MM.1S (cell line): ENCODE measurements around the gene EIPR1.

Source experiments
- DNase-seq: peaks from one replicate; pipeline ENCODE4 v3.0.0-alpha.2; 2015
- H2AFZ ChIP-seq: fragments of 300-600 bp; sonication (generic); 2 replicates; pipeline ENCODE4 v1.6.0; 2016; ENCODE audit warnings: antibody characterized with exemption, low read length
- H3F3A ChIP-seq: fragments of 300-600 bp; sonication (generic); 2 replicates; pipeline ENCODE4 v1.6.1; 2016; ENCODE audit warnings: mild to moderate bottlenecking, antibody characterized with exemption, low read length, moderate library complexity, mixed read lengths; ENCODE audit not compliant: insufficient read depth
- H3K27ac ChIP-seq: fragments of 300-600 bp; sonication (generic); 2 replicates; pipeline ENCODE4 v1.5.1; 2016; ENCODE audit warnings: mild to moderate bottlenecking, low read length
- H3K27me3 ChIP-seq: fragments of 300-600 bp; sonication (generic); replicated peaks from 2 replicates; pipeline ENCODE4 v1.6.0; 2016; ENCODE audit warnings: low read length; ENCODE audit not compliant: insufficient read depth
- H3K36me3 ChIP-seq: fragments of 300-600 bp; sonication (generic); replicated peaks from 2 replicates; pipeline ENCODE4 v1.6.1; 2016; ENCODE audit warnings: mild to moderate bottlenecking, low read length, mixed read lengths; ENCODE audit not compliant: insufficient read depth
- H3K4me1 ChIP-seq: fragments of 300-600 bp; sonication (generic); 2 replicates; pipeline ENCODE4 v1.6.1; 2016; ENCODE audit warnings: low read length, mixed read lengths
- H3K4me2 ChIP-seq: fragments of 300-600 bp; sonication (generic); 2 replicates; pipeline ENCODE4 v1.6.0; 2016; ENCODE audit warnings: low read depth, low read length
- H3K4me3 ChIP-seq: fragments of 300-600 bp; sonication (generic); 2 replicates; pipeline ENCODE4 v1.5.1; 2016; ENCODE audit warnings: low read length, mixed read lengths
- H3K79me2 ChIP-seq: fragments of 300-600 bp; sonication (generic); 2 replicates; pipeline ENCODE4 v1.6.1; 2016; ENCODE audit warnings: mixed run types, low read length, mixed read lengths
- H3K9ac ChIP-seq: fragments of 300-600 bp; sonication (generic); 2 replicates; pipeline ENCODE4 v1.6.1; 2016; ENCODE audit warnings: low read length, mixed read lengths
- H3K9me2 ChIP-seq: fragments of 300-600 bp; sonication (generic); replicated peaks from 2 replicates; pipeline ENCODE4 v1.6.1; 2016; ENCODE audit warnings: mild to moderate bottlenecking, low read length, mixed read lengths; ENCODE audit not compliant: insufficient read depth
- H3K9me3 ChIP-seq: fragments of 300-600 bp; sonication (generic); replicated peaks from 2 replicates; pipeline ENCODE4 v1.6.1; 2016; ENCODE audit warnings: mild to moderate bottlenecking, low read length, mixed read lengths; ENCODE audit not compliant: insufficient read depth
- H4K20me1 ChIP-seq: fragments of 300-600 bp; sonication (generic); 2 replicates; pipeline ENCODE4 v1.6.1; 2016; ENCODE audit warnings: mild to moderate bottlenecking, low read length, moderate library complexity, mixed read lengths; ENCODE audit not compliant: insufficient read depth
- EZH2 ChIP-seq: fragments of 300-600 bp; sonication (generic); optimal IDR thresholded peaks from 2 replicates; pipeline ENCODE3; 2017; ENCODE audit warnings: low read depth, mild to moderate bottlenecking, antibody characterized with exemption, low read length, mixed read lengths
- EZH2phosphoT487 ChIP-seq: fragments of 300-600 bp; sonication (generic); IDR thresholded peaks from 2 replicates; pipeline ENCODE4 v1.6.1; 2018; ENCODE audit warnings: antibody characterized with exemption, low read length
- TF ChIP-seq, protein P1 (sequence below): fragments of 300-600 bp; sonication (generic); IDR thresholded peaks from 2 replicates; pipeline ENCODE4 v1.5.1; 2016; ENCODE audit warnings: antibody characterized with exemption, low read length, mixed read lengths

EIPR1 gene

DNA sequence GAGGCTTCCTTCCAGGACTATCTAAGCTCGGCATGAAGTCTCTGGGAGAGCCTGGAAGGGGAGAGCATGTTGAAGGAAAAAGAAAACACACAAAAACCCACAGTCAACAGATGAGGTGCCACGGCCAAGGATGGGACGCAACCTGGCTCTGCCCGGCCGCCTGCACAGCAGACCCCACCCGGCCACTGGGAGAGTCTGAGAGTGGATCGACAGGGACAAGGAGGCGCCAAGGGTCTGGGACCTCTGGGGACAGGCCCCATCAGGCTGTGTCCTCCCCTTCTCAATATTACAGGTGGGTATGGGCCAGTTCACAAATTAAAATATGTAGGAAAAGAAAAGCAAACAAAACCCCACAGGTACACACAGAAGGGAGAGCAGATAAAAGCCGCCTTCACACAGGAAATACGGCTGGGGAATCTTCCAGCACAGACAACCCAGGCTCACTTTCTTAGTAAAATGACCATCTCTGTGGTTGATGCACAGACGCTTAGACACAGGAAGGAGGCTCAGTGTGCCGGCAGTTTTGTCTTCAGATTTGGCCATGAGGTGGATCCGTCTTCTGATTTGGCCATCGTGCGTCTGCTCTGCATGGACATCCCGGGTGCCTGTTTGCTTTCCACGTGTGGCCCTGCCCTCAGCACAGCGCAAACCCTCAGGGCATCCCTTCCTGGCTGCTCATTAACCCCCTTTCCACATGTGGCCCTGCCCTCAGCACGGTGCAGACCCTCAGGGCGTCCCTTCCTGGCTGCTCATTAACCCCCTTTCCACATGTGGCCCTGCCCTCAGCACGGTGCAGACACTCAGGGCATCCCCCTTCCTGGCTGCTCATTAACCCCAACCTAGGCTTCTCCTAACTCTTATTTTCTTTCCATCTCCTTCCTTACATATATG is 138.4 kb downstream of the EIPR1 start:
- Histone ChIP-seq H3K79me2 (no peaks in the 10 kb centered on the region), H2AFZ (no peak overlapping the region), H3F3A (no peaks in the 10 kb centered on the region), H3K4me1 (no peaks in the 10 kb centered on the region), H3K9ac (no peak overlapping the region), H3K4me3 (no peak overlapping the region), H3K27ac (no peak overlapping the region), H3K36me3 (no peaks in the 10 kb centered on the region), H3K4me2 (no peak overlapping the region), H4K20me1 (no peaks in the 10 kb centered on the region), H3K9me3 (no peaks in the 10 kb centered on the region), H3K9me2 (no peaks in the 10 kb centered on the region), H3K27me3 (no peaks in the 10 kb centered on the region)
- TF ChIP-seq, protein P1, sequence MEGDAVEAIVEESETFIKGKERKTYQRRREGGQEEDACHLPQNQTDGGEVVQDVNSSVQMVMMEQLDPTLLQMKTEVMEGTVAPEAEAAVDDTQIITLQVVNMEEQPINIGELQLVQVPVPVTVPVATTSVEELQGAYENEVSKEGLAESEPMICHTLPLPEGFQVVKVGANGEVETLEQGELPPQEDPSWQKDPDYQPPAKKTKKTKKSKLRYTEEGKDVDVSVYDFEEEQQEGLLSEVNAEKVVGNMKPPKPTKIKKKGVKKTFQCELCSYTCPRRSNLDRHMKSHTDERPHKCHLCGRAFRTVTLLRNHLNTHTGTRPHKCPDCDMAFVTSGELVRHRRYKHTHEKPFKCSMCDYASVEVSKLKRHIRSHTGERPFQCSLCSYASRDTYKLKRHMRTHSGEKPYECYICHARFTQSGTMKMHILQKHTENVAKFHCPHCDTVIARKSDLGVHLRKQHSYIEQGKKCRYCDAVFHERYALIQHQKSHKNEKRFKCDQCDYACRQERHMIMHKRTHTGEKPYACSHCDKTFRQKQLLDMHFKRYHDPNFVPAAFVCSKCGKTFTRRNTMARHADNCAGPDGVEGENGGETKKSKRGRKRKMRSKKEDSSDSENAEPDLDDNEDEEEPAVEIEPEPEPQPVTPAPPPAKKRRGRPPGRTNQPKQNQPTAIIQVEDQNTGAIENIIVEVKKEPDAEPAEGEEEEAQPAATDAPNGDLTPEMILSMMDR: no peak
- TF ChIP-seq EZH2: no peak
- no peak for TF ChIP-seq EZH2phosphoT487
- DNase-seq: no peak

DNA sequence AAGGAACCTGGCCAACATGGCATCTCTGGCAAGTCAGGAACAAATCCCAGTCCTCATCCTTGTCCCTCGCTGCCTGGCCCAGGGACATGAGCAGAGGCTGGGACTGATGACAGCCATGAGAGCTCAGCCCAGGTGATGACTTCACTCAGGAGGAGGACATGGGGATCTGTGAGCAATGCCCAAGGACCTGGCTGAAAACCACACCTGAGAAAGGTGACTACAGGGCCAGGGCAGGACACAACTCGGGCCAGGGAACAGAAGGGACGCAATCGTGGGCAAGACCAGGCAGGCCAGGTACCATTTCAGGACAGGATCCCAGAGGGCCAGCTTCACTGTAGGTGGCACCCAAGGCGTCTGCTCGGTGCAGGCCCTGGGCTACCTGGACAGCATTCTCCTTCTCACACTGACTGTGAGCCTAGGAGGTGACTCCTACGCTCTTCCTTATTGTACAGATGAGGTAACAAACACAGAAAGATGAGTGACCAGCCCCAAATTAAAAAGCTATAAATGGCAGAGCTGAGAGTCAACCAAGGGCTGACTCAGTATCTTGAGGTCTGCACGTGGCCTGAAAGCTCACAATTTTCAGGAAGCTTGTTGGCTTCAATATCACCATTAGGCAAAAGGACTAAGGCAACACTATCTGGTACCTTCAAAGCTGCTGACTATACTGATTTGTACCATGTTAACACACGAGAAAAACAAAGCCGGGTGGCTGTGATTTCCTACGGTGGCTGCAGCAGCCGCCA is 141.1 kb downstream of the EIPR1 start:
- Histone ChIP-seq H3K27me3 (no peaks in the 10 kb centered on the region), H3K4me1 (no peaks in the 10 kb centered on the region), H4K20me1 (no peaks in the 10 kb centered on the region), H3K79me2 (no peaks in the 10 kb centered on the region), H2AFZ (no peak overlapping the region), H3K4me3 (no peak overlapping the region), H3K9me3 (no peaks in the 10 kb centered on the region), H3K9me2 (no peaks in the 10 kb centered on the region), H3K4me2 (no peak overlapping the region), H3K27ac (no peak overlapping the region), H3F3A (no peaks in the 10 kb centered on the region), H3K9ac (no peak overlapping the region), H3K36me3 (no peaks in the 10 kb centered on the region)
- TF ChIP-seq EZH2 (no peak), EZH2phosphoT487 (no peak)
- TF ChIP-seq, protein P1: no peak
- no peak for DNase-seq

DNA sequence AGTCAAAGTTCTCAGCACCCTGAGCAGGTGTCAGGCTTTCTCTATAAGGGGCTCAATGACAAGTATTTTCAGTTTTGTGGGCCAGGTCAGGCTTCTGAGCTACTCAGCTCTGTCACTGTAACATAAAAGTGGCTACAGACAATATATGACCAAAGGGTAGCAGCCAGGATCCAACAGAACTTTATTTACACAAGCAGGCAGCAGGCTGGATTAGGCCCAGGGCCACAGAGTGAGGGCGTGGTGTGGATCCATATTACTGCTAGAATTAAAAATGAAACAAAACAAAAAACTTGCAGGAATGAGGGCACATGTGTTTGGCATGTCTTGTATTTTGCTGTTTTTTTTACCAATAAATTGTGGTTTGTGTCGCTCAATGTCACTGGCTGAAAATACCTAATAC is 143.7 kb downstream of the EIPR1 start:
- H4K20me1 ChIP-seq: no peaks in the 10 kb centered on the region
- TF ChIP-seq EZH2 (no peak), EZH2phosphoT487 (no peak)
- TF ChIP-seq, protein P1: no peak
- no peak for DNase-seq
- H3K27ac ChIP-seq: no peak overlapping the region
- H3K4me1 ChIP-seq: no peaks in the 10 kb centered on the region
- no peak overlapping the region for H3K4me3 ChIP-seq
- H3K4me2 ChIP-seq: no peak overlapping the region
- H3K36me3 ChIP-seq: no peaks in the 10 kb centered on the region
- H3F3A ChIP-seq: no peaks in the 10 kb centered on the region
- no peaks in the 10 kb centered on the region for H3K27me3 ChIP-seq
- H3K79me2 ChIP-seq: no peaks in the 10 kb centered on the region
- no peak overlapping the region for H2AFZ ChIP-seq
- no peaks in the 10 kb centered on the region for H3K9me2 ChIP-seq
- H3K9ac ChIP-seq: no peak overlapping the region
- H3K9me3 ChIP-seq: no peaks in the 10 kb centered on the region
